NCI-H1105 (cell line): ENCODE data around the gene SNAI3.

Source experiments
- DNase-seq: peaks from one replicate; lab custom pipeline; 2025; lab: John Stamatoyannopoulos, UW

Gene SNAI3

GRCh38 chr16:88634141-88634993 is 51.9 kb downstream of the SNAI3 start:
- DNase-seq = no peak

- no peak for DNase-seq
Observed at GRCh38 chr16:88633684-88634140, 52.6 kb downstream of the SNAI3 start.

DNA sequence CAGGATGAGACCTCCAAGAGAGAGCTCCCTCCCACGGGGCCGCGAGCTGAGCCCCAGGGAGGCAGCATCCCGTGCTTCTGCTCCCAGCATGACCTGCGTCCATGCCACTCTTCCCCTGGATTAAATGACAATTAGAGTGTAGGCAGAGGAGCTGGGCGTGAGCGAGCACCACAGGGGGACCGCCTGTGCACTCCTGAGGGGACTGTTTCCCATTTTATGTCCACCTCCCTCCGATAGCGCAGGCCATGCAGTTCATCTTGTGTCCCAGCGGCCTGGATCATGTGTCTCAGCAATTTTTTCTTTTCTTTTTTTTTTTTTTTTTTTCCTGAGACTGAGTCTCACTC is 53.7 kb downstream of the SNAI3 start:
- DNase-seq = no peak

DNA sequence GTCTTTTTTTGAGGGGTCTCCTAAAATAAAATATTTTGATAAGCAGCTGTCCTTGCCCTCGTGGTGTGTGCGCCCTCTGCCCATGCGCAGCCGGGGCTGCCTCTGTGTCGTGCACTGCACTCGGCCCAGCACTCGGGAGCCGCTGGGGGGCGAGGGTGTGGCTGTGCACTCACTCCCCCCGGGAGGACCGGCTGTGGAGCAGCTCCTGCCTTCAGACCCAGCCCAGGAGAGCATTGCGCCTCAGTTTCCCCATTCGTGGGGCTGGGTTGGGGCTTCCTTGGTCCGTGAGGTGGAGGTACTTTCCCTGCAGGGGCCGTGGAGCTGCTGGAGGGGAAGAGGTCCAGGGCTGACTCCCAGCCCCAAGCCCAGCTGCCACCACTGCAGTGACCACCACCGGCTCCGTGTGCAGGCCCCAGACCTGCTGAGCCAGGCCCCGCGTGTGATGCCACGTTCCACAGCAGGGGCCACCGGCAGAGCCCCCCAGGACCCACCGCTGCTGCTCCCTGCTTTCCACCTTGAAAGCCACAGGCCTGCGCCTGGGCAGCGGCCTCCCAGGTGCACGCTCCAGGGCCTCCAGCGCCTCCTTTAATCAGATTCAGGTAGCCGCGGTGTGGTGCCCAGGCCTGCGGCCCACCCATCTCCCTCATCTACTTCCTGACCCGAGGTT is 54.3 kb downstream of the SNAI3 start:
- DNase-seq = no peak

DNA sequence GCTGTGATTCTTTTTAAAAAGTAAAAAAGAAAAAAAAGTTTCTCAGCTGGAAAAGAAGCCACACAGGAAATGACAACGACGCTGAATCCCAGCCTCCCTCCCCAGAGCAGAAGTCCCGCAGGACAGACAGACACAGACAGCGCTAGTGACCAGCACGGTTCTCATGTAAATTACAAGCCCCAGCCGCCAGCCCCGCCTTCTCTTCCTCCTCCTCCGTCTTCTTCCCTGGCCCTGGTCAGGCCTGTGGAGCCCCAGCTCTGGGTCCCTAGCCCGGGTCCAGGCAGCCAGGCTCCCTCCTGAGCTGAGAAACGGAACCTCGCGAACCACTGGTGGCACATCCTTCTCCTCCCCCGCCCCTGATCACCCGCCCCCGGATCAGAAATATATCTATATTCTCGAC is 54.9 kb downstream of the SNAI3 start:
- DNase-seq = no peak

GRCh38 chr16:88630941-88631340 is 55.4 kb downstream of the SNAI3 start:
- no peak for DNase-seq

GRCh38 chr16:88630433-88630832 is 55.9 kb downstream of the SNAI3 start:
- no peak for DNase-seq

- no peak for DNase-seq
Observed at GRCh38 chr16:88629835-88630234, 56.5 kb downstream of the SNAI3 start.

DNA sequence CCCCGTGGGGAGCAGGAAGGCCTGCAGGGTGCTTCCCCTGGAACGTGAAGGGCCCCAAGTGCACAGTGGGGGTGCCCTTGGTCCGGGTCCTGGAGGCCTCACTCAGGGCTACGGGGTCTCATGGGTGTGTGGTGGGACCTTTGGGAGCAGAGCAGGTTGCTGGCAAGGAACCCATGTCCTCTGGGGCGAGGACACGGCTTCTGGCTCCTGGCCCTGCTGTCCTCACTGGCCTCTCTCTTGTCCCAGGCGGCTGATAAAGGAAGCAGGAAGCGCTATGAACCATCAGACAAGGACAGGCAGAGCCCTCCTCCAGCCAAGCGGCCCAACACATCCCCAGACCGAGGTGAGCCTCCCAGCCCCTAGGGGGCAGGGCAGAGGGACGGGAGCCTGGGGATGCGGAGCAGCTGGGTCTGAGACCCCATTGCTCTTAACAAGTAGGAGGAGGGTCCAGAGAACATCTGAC is 57.8 kb downstream of the SNAI3 start:
- no peak for DNase-seq
